NB4 (cell line): ENCODE results near the gene TNIP2.

Experiments used
- DNase-seq: peaks from one replicate; pipeline ENCODE4 v3.0.0; 2010; ENCODE audit warnings: low read depth
- H3K4me3 ChIP-seq: one replicate; pipeline ENCODE4 v1.5.1; 2011; ENCODE audit warnings: mild to moderate bottlenecking, low read depth, low read length, moderate library complexity
- MYC ChIP-seq: IDR thresholded peaks from 2 replicates; pipeline ENCODE4 v1.6.1; 2011; ENCODE audit warnings: low read depth, low read length
- POLR2A ChIP-seq: IDR thresholded peaks from 2 replicates; pipeline ENCODE4 v1.6.1; 2011; ENCODE audit warnings: mild to moderate bottlenecking; ENCODE audit not compliant: insufficient read length; ENCODE audit errors: extremely low read depth
- TF ChIP-seq, protein P1 (sequence below): IDR thresholded peaks from 2 replicates; pipeline ENCODE4 v1.6.1; 2011; ENCODE audit warnings: low read depth, low read length
- TF ChIP-seq, protein P2 (sequence below): IDR thresholded peaks from one replicate; pipeline ENCODE4 v1.5.1; 2012; ENCODE audit warnings: low read depth, low read length

The TNIP2 gene

DNA sequence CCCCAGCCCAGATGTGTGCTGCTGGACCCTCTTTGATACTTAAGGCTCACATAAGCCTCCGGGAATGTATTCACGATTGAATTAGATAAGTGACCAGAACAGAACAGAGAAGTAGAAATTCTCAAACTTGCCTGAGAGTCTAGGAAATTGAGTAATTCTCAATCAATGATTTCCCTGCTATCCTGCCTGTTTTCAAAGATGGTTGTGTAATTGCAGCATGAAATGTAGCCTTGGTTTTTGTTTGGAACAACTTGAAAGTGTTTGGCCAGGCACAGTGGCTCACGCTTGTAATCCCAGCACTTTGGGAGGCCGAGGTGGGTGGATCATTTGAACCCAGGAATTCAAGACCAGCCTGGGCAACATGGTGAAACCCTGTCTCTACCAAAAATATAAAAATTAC is 41.2 kb downstream of the TNIP2 start:
- TF ChIP-seq POLR2A (no peak), MYC (no peak)
- TF ChIP-seq, protein P1, sequence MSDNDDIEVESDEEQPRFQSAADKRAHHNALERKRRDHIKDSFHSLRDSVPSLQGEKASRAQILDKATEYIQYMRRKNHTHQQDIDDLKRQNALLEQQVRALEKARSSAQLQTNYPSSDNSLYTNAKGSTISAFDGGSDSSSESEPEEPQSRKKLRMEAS = no peak
- TF ChIP-seq, protein P2, sequence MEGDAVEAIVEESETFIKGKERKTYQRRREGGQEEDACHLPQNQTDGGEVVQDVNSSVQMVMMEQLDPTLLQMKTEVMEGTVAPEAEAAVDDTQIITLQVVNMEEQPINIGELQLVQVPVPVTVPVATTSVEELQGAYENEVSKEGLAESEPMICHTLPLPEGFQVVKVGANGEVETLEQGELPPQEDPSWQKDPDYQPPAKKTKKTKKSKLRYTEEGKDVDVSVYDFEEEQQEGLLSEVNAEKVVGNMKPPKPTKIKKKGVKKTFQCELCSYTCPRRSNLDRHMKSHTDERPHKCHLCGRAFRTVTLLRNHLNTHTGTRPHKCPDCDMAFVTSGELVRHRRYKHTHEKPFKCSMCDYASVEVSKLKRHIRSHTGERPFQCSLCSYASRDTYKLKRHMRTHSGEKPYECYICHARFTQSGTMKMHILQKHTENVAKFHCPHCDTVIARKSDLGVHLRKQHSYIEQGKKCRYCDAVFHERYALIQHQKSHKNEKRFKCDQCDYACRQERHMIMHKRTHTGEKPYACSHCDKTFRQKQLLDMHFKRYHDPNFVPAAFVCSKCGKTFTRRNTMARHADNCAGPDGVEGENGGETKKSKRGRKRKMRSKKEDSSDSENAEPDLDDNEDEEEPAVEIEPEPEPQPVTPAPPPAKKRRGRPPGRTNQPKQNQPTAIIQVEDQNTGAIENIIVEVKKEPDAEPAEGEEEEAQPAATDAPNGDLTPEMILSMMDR = no peak
- DNase-seq = no peak
- H3K4me3 ChIP-seq = no peak overlapping the region

DNA sequence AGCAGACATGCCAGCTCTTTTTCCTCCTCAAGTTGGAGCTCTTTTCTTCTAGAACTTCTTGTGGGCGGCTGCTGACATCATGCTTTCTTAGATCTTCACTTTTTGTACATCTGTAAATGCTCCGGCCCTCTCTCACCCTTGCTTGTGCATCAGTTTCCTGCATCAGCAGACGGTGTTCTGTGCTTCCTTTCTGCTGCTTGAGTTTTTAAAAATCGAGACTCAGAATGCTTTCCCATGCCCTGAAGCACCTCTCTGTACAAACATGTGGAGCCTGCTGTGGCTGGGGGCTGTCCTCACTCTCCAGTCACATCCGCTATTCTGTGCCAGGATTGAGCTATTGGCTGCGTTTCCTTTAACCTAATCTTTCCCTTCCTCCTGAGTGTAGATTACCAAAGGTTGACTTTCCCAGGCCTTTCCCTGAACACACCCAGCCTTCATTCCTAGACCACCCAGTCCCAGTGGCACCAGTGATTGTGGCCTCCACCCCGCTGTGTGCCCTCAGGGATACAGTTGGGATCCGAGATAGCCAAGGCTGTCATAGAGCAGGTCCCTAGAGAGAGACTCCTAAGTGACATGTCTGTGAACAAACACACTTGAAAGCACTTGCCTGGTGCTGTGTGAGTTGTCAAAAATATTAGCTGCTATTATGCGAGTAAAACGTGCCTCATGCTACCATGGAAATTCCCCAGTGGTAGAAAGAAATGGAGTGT is 41.9 kb downstream of the TNIP2 start:
- TF ChIP-seq, protein P1 = no peak
- TF ChIP-seq, protein P2 = no peak
- no peak for DNase-seq
- H3K4me3 ChIP-seq = no peak overlapping the region

DNA sequence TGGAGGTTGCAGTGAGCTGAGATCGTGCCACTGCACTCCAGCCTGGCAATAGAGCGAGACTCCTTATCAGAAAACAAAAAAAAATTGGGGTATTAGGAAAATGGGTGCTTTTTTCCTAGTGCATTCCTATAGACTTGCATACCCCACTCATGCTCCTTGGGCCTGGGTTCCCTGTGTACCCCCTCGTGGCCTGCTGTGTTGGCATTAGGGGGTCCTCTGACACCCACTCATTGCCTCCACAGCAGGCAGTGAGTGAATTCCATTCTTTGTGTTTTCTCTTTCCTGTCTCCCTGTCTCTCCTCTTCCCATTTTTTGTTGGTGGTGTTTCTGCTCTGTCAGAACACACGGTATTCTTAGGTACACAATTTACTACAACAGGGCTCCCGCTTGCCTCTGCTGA is 42.8 kb downstream of the TNIP2 start:
- TF ChIP-seq POLR2A = no peak
- TF ChIP-seq, protein P2 = no peak
- TF ChIP-seq, protein P1 = no peak
- no peak for TF ChIP-seq MYC
- H3K4me3 ChIP-seq = no peak overlapping the region
- DNase-seq = no peak

DNA sequence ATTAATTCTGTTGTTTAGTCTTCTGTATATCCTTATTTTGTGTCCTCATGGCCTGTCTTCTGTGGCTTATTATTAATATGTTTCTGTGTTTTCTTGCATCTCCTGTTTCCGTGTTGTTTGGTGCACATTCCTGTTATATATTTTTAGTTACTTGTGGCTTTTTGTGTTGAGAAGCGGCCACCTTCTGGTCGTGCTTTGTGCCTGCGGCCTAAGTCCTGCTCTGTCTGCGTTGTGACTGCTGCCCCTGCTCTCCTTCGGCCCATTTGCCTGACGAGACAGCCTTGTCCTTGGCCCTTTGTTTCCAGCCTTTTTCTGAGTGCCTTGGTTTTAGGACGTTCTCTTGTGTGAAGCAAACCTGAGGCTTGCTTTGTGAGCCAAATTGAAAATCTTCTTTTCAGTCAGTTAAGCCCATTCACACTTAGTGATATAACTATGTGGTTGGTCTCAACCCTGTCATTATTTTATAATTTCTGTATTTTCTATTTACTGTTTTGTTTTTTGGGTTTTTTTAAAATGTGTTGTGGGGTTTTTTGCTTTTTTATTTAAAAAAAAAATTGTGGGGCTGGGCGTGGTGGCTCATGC is 43.8 kb downstream of the TNIP2 start:
- TF ChIP-seq, protein P1 = no peak
- TF ChIP-seq, protein P2 = peak; percentile 56
- no peak for TF ChIP-seq POLR2A
- DNase-seq = peak; percentile 60
- H3K4me3 ChIP-seq = no peak overlapping the region

DNA sequence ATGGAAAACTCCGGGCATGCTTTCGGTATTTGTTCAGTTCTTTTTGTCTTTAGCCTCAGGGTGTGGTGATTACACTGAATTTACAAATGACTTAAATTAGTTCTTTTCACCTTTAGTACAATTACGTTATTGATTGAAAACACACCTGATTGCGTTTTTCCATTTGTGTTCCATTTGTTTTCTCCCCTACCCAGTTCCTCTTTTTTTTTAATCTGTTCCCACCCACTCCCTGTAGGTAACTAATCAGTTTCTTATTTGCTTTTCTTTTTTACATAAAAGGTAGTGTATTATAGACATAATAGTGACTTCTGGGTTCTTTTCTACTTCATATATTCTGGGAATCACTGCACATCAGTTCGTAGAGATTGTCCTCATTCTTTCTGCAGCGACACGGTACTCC is 53.4 kb downstream of the TNIP2 start:
- TF ChIP-seq, protein P1 = no peak
- TF ChIP-seq MYC (no peak), POLR2A (no peak)
- TF ChIP-seq, protein P2 = no peak
- no peak for DNase-seq
- H3K4me3 ChIP-seq = no peak overlapping the region
